KMS-11 (cell line): Measurements from ENCODE around the gene GEMIN7.

Experiments
- H2AFZ ChIP-seq: fragments of 200-600 bp; sonication (generic); 2 replicates; pipeline ENCODE4 v1.6.1; 2016; ENCODE audit warnings: antibody characterized with exemption, mixed run types, low read depth
- H3K27ac ChIP-seq: fragments of 200-600 bp; sonication (generic); 2 replicates; pipeline ENCODE4 v1.6.1; 2016; ENCODE audit warnings: mild to moderate bottlenecking, mixed run types
- H3K27me3 ChIP-seq: fragments of 200-600 bp; sonication (generic); 2 replicates; pipeline ENCODE4 v1.6.1; 2017; ENCODE audit warnings: mild to moderate bottlenecking, low read depth, mixed run types, moderate library complexity; ENCODE audit not compliant: insufficient read depth
- H3K36me3 ChIP-seq: fragments of 200-600 bp; sonication (generic); 2 replicates; pipeline ENCODE4 v1.6.1; 2017; ENCODE audit warnings: mild to moderate bottlenecking, mixed run types; ENCODE audit not compliant: insufficient read depth
- H3K4me1 ChIP-seq: fragments of 200-600 bp; sonication (generic); 2 replicates; pipeline ENCODE4 v1.6.1; 2016; ENCODE audit warnings: mild to moderate bottlenecking, low read depth, mixed run types; ENCODE audit not compliant: poor library complexity, severe bottlenecking
- H3K4me2 ChIP-seq: fragments of 200-600 bp; sonication (generic); 2 replicates; pipeline ENCODE4 v1.7.0; 2016; ENCODE audit warnings: mild to moderate bottlenecking, mixed run types
- H3K4me3 ChIP-seq: fragments of 200-600 bp; sonication (generic); IDR thresholded peaks from 2 replicates; pipeline ENCODE4 v1.6.1; 2017; ENCODE audit warnings: low read depth, low read length, mixed read lengths; ENCODE audit not compliant: insufficient read depth
- H3K79me2 ChIP-seq: fragments of 200-600 bp; sonication (generic); 2 replicates; pipeline ENCODE4 v1.6.1; 2016; ENCODE audit warnings: low read depth, mixed run types; ENCODE audit not compliant: insufficient read depth
- H3K9ac ChIP-seq: fragments of 200-600 bp; sonication (generic); 2 replicates; pipeline ENCODE4 v1.6.1; 2016; ENCODE audit warnings: mild to moderate bottlenecking, mixed run types
- H4K20me1 ChIP-seq: fragments of 200-600 bp; sonication (generic); 2 replicates; pipeline ENCODE4 v1.6.1; 2016; ENCODE audit warnings: mild to moderate bottlenecking, mixed run types; ENCODE audit not compliant: insufficient read depth
- TF ChIP-seq, protein P1 (sequence below): fragments of 200-600 bp; sonication (generic); conservative IDR thresholded peaks from 2 replicates; pipeline ENCODE4 v1.6.1; 2017; ENCODE audit warnings: low read depth, mild to moderate bottlenecking, antibody characterized with exemption, low read length, moderate library complexity, mixed read lengths

Gene GEMIN7

DNA sequence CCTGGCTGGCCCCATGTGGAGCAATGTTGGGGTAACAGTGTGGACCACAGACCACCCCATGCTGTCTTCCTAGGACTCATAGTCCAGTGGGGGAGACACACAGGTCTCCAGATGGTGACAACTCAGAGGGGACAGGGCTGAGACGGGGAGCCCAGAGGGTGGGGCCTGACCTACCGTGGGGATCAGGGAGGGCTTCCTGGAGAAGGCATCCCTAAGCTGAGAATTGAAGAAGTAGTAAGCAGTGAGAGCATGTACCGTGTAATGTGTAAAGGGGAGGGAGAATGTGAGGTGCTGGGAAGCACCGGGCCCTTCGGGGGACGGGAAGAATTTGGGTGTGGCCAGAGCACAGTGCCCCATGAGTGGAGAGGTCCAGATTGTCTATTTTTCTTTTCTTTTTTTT, 45.0 kb downstream of the GEMIN7 start:
- H3K27me3 ChIP-seq = no peaks in the 10 kb centered on the region
- TF ChIP-seq, protein P1, sequence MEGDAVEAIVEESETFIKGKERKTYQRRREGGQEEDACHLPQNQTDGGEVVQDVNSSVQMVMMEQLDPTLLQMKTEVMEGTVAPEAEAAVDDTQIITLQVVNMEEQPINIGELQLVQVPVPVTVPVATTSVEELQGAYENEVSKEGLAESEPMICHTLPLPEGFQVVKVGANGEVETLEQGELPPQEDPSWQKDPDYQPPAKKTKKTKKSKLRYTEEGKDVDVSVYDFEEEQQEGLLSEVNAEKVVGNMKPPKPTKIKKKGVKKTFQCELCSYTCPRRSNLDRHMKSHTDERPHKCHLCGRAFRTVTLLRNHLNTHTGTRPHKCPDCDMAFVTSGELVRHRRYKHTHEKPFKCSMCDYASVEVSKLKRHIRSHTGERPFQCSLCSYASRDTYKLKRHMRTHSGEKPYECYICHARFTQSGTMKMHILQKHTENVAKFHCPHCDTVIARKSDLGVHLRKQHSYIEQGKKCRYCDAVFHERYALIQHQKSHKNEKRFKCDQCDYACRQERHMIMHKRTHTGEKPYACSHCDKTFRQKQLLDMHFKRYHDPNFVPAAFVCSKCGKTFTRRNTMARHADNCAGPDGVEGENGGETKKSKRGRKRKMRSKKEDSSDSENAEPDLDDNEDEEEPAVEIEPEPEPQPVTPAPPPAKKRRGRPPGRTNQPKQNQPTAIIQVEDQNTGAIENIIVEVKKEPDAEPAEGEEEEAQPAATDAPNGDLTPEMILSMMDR = no peak
- no peak overlapping the region for H3K4me2 ChIP-seq
- H2AFZ ChIP-seq = no peak overlapping the region
- H3K4me1 ChIP-seq = peaks cover 64% of the 10 kb centered on the region
- no peak overlapping the region for H3K9ac ChIP-seq
- no peaks in the 10 kb centered on the region for H4K20me1 ChIP-seq
- H3K4me3 ChIP-seq = no peak overlapping the region
- H3K36me3 ChIP-seq = no peaks in the 10 kb centered on the region
- no peak overlapping the region for H3K27ac ChIP-seq
- peaks cover 80% of the 10 kb centered on the region for H3K79me2 ChIP-seq

DNA sequence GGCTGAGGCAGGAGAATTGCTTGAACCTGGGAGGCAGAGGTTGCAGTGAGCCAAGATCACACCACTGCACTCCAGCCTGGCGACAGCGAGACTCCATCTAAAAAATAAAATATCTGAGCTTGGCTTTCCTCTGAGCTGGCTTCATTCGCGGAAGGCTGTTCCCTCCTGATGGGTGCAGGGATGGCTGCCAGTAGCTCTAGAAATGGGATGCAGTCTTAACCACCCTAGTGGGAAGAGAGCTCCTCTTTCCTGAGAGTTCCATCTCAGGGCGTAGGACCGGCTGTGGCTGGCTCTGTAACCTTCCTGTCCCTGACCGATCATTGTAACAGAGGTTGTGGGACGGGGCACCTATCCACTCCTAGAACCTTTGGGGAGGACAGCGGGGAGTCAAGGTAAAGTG, 46.3 kb downstream of the GEMIN7 start:
- Histone ChIP-seq H3K36me3 (no peaks in the 10 kb centered on the region), H3K4me1 (peaks cover 64% of the 10 kb centered on the region), H3K9ac (no peak overlapping the region), H3K27ac (no peak overlapping the region), H3K4me2 (no peak overlapping the region), H3K79me2 (peaks cover 80% of the 10 kb centered on the region), H4K20me1 (no peaks in the 10 kb centered on the region), H2AFZ (no peak overlapping the region), H3K4me3 (no peak overlapping the region), H3K27me3 (no peaks in the 10 kb centered on the region)
- TF ChIP-seq, protein P1 = no peak

DNA sequence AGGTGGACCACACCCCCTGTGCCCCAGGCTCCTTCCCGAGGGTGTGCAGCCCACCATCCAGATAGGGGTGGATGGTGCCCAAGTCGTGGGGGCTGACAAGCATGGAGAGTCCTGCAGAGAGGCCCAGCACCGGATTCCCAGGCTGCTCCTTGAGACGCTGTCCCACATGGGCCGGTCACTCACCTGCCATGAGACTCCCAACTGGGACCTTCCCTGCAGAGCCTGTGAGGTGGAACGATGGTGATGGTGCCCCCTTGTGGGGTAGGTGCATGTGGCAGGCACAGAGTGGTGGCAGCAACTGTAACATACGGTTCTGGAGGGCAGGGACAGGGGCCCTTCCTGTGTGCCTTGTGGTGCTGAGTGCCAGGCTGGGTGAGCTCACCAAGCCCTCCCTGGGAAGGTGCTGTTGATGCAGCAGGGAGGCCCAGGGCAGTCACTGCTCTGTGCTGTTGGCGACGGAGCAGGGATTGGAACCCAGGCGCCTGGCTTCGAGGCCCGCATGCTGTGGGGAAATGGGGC, 47.0 kb downstream of the GEMIN7 start:
- TF ChIP-seq, protein P1 = peak; percentile 83
- H2AFZ ChIP-seq = no peak overlapping the region
- no peaks in the 10 kb centered on the region for H3K27me3 ChIP-seq
- no peaks in the 10 kb centered on the region for H4K20me1 ChIP-seq
- H3K27ac ChIP-seq = no peak overlapping the region
- no peaks in the 10 kb centered on the region for H3K36me3 ChIP-seq
- peaks cover 78% of the 10 kb centered on the region for H3K79me2 ChIP-seq
- H3K9ac ChIP-seq = no peak overlapping the region
- H3K4me2 ChIP-seq = no peak overlapping the region
- H3K4me3 ChIP-seq = no peak overlapping the region
- peaks cover 64% of the 10 kb centered on the region for H3K4me1 ChIP-seq

DNA sequence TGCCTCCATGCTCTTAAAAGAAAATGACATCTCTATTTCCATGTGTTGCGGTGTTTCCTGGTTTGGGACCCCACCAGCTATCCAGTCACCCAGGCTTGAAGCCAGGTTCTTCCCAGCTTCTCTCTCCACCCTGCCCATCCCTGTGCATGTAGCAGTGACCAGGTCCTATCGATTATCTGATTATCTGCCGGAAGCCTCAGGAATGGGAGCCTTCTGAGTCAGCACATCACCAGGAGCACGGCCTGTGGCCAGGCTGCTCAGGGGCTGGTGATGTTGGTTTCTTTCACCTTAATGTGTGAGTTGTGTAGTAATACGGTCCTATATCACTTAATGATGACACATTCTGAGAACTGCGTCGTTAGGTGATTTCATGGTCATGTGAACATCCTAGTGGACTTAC, 47.6 kb downstream of the GEMIN7 start:
- H3K27ac ChIP-seq = no peak overlapping the region

More for the DNA sequence above, 47.6 kb downstream of the GEMIN7 start:
- Histone ChIP-seq H3K4me2 (no peak overlapping the region), H2AFZ (no peak overlapping the region), H4K20me1 (no peaks in the 10 kb centered on the region), H3K4me3 (no peak overlapping the region), H3K27me3 (no peaks in the 10 kb centered on the region), H3K36me3 (no peaks in the 10 kb centered on the region), H3K9ac (no peak overlapping the region), H3K4me1 (peaks cover 64% of the 10 kb centered on the region), H3K79me2 (peaks cover 76% of the 10 kb centered on the region)
- TF ChIP-seq, protein P1 = no peak
